IMR-90 (cell line): ENCODE results near the gene LRFN2.

Source experiments
- BHLHE40 ChIP-seq: fragments of 150-350 bp; IDR thresholded peaks from 2 replicates; pipeline ENCODE4 v1.6.1; 2016; ENCODE audit warnings: mild to moderate bottlenecking, low read depth, low read length
- CEBPB ChIP-seq: IDR thresholded peaks from 2 replicates; pipeline ENCODE4 v1.6.1; 2012; ENCODE audit warnings: low read depth, low read length, improper control_type of control experiment
- CHD1 ChIP-seq: IDR thresholded peaks from 2 replicates; pipeline ENCODE4 v1.6.1; 2012; ENCODE audit warnings: low read depth, low read length, improper control_type of control experiment
- FOS ChIP-seq: fragments of 150-350 bp; IDR thresholded peaks from 2 replicates; pipeline ENCODE4 v1.6.1; 2016; ENCODE audit warnings: low read depth, low read length
- MAFK ChIP-seq: IDR thresholded peaks from 2 replicates; pipeline ENCODE4 v1.6.1; 2012; ENCODE audit warnings: low read depth, low read length, improper control_type of control experiment
- POLR2A ChIP-seq: IDR thresholded peaks from 2 replicates; pipeline ENCODE4 v1.6.1; 2012; ENCODE audit warnings: mild to moderate bottlenecking, low read depth, low read length
- RCOR1 ChIP-seq: IDR thresholded peaks from 2 replicates; pipeline ENCODE4 v1.6.1; 2012; ENCODE audit warnings: mild to moderate bottlenecking, low read length, improper control_type of control experiment; ENCODE audit not compliant: insufficient replicate concordance
- SMC3 ChIP-seq: fragments of 150-350 bp; IDR thresholded peaks from 2 replicates; pipeline ENCODE4 v1.6.1; 2016; ENCODE audit warnings: low read depth, mild to moderate bottlenecking, antibody characterized with exemption, low read length, moderate library complexity
- USF2 ChIP-seq: fragments of 150-350 bp; IDR thresholded peaks from 2 replicates; pipeline ENCODE4 v1.6.1; 2017; ENCODE audit warnings: mild to moderate bottlenecking, antibody characterized with exemption, low read length, low read depth
- TF ChIP-seq, protein P1 (sequence below): conservative IDR thresholded peaks from 2 replicates; pipeline ENCODE4 v1.5.1; 2012; ENCODE audit warnings: mild to moderate bottlenecking, low read depth, low read length, improper control_type of control experiment
- TF ChIP-seq, protein P2 (sequence below): fragments of 150-350 bp; IDR thresholded peaks from 2 replicates; pipeline ENCODE4 v1.6.1; 2016; ENCODE audit warnings: low read depth, mild to moderate bottlenecking, low read length, moderate library complexity, borderline replicate concordance

DNA sequence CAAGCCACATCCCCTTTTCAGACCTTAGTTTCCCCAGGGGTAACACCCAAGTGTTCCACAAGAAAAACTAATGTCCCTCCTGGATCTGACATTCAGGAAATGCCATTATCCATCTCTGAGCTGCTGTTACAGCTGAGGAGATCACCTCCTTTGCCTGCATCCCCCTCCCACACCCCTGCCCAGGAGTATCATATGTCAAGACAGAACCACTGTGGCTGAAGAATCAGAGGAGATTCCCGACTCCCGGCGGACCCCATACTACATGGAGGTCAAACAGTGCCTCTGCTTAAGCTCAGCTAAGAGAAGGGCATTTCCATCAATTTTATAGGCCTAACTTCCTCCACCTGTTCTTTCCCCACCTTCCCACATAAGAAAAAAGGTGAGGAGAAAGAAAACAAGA is 36.8 kb upstream of the LRFN2 start:
- TF ChIP-seq, protein P1, sequence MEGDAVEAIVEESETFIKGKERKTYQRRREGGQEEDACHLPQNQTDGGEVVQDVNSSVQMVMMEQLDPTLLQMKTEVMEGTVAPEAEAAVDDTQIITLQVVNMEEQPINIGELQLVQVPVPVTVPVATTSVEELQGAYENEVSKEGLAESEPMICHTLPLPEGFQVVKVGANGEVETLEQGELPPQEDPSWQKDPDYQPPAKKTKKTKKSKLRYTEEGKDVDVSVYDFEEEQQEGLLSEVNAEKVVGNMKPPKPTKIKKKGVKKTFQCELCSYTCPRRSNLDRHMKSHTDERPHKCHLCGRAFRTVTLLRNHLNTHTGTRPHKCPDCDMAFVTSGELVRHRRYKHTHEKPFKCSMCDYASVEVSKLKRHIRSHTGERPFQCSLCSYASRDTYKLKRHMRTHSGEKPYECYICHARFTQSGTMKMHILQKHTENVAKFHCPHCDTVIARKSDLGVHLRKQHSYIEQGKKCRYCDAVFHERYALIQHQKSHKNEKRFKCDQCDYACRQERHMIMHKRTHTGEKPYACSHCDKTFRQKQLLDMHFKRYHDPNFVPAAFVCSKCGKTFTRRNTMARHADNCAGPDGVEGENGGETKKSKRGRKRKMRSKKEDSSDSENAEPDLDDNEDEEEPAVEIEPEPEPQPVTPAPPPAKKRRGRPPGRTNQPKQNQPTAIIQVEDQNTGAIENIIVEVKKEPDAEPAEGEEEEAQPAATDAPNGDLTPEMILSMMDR, result no peak
- TF ChIP-seq POLR2A, result no peak
- no peak for TF ChIP-seq RCOR1
- TF ChIP-seq USF2, result no peak
- TF ChIP-seq SMC3, result no peak
- TF ChIP-seq, protein P2, sequence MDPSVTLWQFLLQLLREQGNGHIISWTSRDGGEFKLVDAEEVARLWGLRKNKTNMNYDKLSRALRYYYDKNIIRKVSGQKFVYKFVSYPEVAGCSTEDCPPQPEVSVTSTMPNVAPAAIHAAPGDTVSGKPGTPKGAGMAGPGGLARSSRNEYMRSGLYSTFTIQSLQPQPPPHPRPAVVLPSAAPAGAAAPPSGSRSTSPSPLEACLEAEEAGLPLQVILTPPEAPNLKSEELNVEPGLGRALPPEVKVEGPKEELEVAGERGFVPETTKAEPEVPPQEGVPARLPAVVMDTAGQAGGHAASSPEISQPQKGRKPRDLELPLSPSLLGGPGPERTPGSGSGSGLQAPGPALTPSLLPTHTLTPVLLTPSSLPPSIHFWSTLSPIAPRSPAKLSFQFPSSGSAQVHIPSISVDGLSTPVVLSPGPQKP, result no peak
- TF ChIP-seq FOS, result no peak
- no peak for TF ChIP-seq BHLHE40
- no peak for TF ChIP-seq CEBPB
- TF ChIP-seq MAFK, result no peak
- no peak for TF ChIP-seq CHD1
